Dendritic cell treated with granulocyte-macrophage colony-stimulating factor and Interleukin-4, amounts not matched to agents 40 ng/mL and 50 ng/mL, for 4 days (primary cell): ENCODE results near the gene DCTN4.
"Not testable (repeated sequence)": the region's sequence is repeated elsewhere in the genome, so short reads cannot be mapped to it uniquely, and the experiment has no call there.

Experiments
- H3K27ac Mint-ChIP-seq: one replicate; pipeline ENCODE4 v1.8.0; 2022; ENCODE audit warnings: mild to moderate bottlenecking, mixed read lengths
- H3K27me3 Mint-ChIP-seq: one replicate; pipeline ENCODE4 v1.8.0; 2022; ENCODE audit warnings: mild to moderate bottlenecking, mixed read lengths
- H3K36me3 Mint-ChIP-seq: one replicate; pipeline ENCODE4 v1.8.0; 2022; ENCODE audit warnings: low read depth, mixed read lengths
- H3K4me1 Mint-ChIP-seq: one replicate; pipeline ENCODE4 v1.8.0; 2022; ENCODE audit warnings: low read depth, mixed read lengths
- H3K4me3 Mint-ChIP-seq: one replicate; pipeline ENCODE4 v1.8.0; 2022; ENCODE audit warnings: mild to moderate bottlenecking, moderate library complexity, mixed read lengths
- H3K9me3 Mint-ChIP-seq: one replicate; pipeline ENCODE4 v1.8.0; 2022; ENCODE audit warnings: mixed read lengths
- intact Hi-C: fragments of 100-400 bp; cut with micrococcal nuclease; formaldehyde crosslinking; loops from one replicate; pipeline ENCODE4 v1.15.0; 2022

The DCTN4 gene

DNA sequence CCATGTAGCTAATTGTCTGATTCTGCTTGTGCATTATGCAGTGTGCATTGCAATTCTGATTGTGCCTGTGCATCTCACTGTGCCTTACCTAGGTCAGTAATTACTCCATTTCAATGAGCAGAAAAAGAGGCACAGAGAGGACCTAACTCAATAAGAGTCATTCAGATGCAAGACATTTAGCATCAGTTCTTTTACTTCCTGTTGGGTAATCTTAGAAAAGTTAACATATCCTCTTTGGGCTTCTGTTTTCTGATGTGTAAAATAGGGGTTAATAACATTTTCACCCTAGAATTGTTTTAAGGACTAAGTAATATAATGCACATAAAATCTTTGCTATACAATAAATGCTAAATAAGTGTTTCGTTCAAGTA is 7.0 kb upstream of the DCTN4 start:
- Mint-ChIP-seq H3K27ac (peak overlapping the region; percentile 83), H3K9me3 (no peaks in the 10 kb centered on the region), H3K4me3 (no peak overlapping the region), H3K27me3 (no peaks in the 10 kb centered on the region), H3K4me1 (peaks cover 64% of the 10 kb centered on the region), H3K36me3 (no peaks in the 10 kb centered on the region)
- intact Hi-C loops = no loop called here

GRCh38 chr5:150765011-150765798 is 6.4 kb upstream of the DCTN4 start:
- no peaks in the 10 kb centered on the region for H3K36me3 Mint-ChIP-seq
- H3K4me1 Mint-ChIP-seq = peaks cover 58% of the 10 kb centered on the region
- intact Hi-C loops = no loop called here

GRCh38 chr5:150764530-150764929 is 5.7 kb upstream of the DCTN4 start:
- peak overlapping the region; percentile 83 for H3K27ac Mint-ChIP-seq
- H3K27me3 Mint-ChIP-seq = no peaks in the 10 kb centered on the region
- H3K4me3 Mint-ChIP-seq = peak overlapping the region; percentile 13
- no peaks in the 10 kb centered on the region for H3K9me3 Mint-ChIP-seq
- intact Hi-C loops = no loop called here
- no peaks in the 10 kb centered on the region for H3K36me3 Mint-ChIP-seq
- peaks cover 58% of the 10 kb centered on the region for H3K4me1 Mint-ChIP-seq

More at GRCh38 chr5:150765011-150765798, 6.4 kb upstream of the DCTN4 start:
- peak overlapping the region; percentile 83 for H3K27ac Mint-ChIP-seq
- no peaks in the 10 kb centered on the region for H3K9me3 Mint-ChIP-seq
- peak overlapping the region; percentile 13 for H3K4me3 Mint-ChIP-seq
- H3K27me3 Mint-ChIP-seq = no peaks in the 10 kb centered on the region

DNA sequence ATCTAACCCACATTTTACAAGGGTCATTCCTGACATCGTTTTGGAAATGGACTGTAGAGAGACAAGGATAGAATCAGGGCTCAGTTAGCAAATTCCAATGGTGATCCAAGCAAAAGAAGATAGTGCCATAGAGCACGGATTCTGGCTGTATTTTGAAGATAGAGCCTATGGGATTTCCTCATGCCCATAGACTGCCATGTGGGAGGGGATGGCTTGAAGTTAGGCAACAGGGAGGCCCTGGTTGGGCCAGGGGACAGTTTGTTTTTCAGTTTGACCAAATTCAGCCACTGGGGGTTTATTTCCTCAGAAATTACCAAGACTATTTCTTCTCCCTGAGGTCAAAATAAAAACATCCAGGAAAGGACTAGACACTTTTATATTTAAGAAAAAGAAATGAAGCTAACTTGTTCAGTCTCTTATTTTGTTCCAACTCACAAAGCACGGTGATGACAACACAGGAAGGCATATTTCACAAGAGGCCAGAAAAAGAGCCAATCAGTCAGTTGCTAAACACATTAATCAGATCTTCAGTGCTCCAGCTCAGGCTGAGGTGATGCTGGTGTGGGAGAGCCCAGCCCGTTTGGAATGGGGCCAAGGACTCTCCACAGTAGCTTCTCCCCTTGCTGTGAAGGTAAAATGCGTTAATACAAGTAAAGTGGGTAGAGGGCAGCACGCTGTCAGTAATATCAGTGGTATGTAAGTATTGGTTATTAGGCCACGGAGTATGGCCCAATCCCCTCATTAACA is 4.4 kb upstream of the DCTN4 start:
- Mint-ChIP-seq H3K4me1 (peaks cover 58% of the 10 kb centered on the region), H3K27ac (peak overlapping the region; percentile 83), H3K27me3 (no peaks in the 10 kb centered on the region), H3K9me3 (no peaks in the 10 kb centered on the region), H3K4me3 (no peak overlapping the region), H3K36me3 (no peaks in the 10 kb centered on the region)
- intact Hi-C loops = no loop called here

GRCh38 chr5:150762211-150762610 is 3.4 kb upstream of the DCTN4 start:
- Mint-ChIP-seq H3K4me3 (no peak overlapping the region), H3K4me1 (peaks cover 55% of the 10 kb centered on the region), H3K27me3 (no peaks in the 10 kb centered on the region), H3K27ac (peak overlapping the region; percentile 83), H3K9me3 (no peaks in the 10 kb centered on the region), H3K36me3 (peaks cover 3% of the 10 kb centered on the region)
- intact Hi-C loops = no loop called here

- Mint-ChIP-seq H3K27me3 (no peaks in the 10 kb centered on the region), H3K27ac (no peak overlapping the region), H3K9me3 (no peaks in the 10 kb centered on the region), H3K4me1 (peaks cover 35% of the 10 kb centered on the region), H3K36me3 (peaks cover 32% of the 10 kb centered on the region), H3K4me3 (no peak overlapping the region)
- intact Hi-C loops = loop anchor here (2.0 kb wide), 1 partner anchor 20 kb away; the partner anchor contains the start of gene SMIM3
Observed at GRCh38 chr5:150759334-150759583, 442 bp upstream of the DCTN4 start.

- no peak overlapping the region for H3K27ac Mint-ChIP-seq
- peaks cover 43% of the 10 kb centered on the region for H3K36me3 Mint-ChIP-seq
- H3K4me3 Mint-ChIP-seq = no peak overlapping the region
- intact Hi-C loops = loop anchor here (2.0 kb wide), 1 partner anchor 21 kb away; the partner anchor contains the start of gene SMIM3
- H3K27me3 Mint-ChIP-seq = no peaks in the 10 kb centered on the region
- peaks cover 29% of the 10 kb centered on the region for H3K4me1 Mint-ChIP-seq
- no peaks in the 10 kb centered on the region for H3K9me3 Mint-ChIP-seq
Observed at GRCh38 chr5:150758203-150758530, 650 bp downstream of the DCTN4 start.

DNA sequence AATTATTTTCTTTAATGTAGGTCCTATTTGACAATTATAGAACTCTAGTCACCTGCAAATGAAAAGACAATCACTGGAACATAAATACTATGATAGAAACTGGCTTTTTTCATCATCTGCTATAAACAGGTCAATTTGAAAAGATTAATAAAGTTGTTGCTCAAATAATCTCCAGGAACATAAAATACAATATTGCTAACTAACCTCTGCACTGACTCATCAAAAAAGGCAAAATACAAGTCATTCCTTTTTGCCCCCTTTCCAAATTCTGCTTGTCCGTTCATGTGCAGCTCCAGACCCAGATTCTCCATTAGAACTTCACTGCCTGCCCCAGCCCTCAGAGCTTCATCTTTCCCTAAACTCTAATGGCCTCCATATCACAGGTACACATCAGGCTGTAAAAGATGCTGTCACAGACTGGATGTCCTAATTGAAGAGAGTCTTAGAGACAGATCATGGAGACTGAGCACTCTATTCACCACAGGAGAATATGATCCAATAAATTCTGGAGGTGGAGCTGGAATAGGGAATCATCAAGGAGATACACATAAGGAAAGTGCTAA is 1.6 kb downstream of the DCTN4 start:
- Mint-ChIP-seq H3K36me3 (peaks cover 52% of the 10 kb centered on the region), H3K9me3 (no peaks in the 10 kb centered on the region), H3K27ac (peak overlapping the region; percentile 45), H3K27me3 (no peaks in the 10 kb centered on the region), H3K4me1 (peaks cover 19% of the 10 kb centered on the region), H3K4me3 (peak overlapping the region; percentile 53)
- intact Hi-C loops = no loop called here

GRCh38 chr5:150753863-150754262 is 5.0 kb downstream of the DCTN4 start:
- Mint-ChIP-seq H3K9me3 (no peaks in the 10 kb centered on the region), H3K4me1 (peaks cover 24% of the 10 kb centered on the region), H3K27ac (no peak overlapping the region), H3K27me3 (no peaks in the 10 kb centered on the region), H3K4me3 (no peak overlapping the region), H3K36me3 (peaks cover 70% of the 10 kb centered on the region)
- intact Hi-C loops = loop anchor here (5.0 kb wide), 1 partner anchor 37 kb away; no protein-coding TSS in a partner anchor

DNA sequence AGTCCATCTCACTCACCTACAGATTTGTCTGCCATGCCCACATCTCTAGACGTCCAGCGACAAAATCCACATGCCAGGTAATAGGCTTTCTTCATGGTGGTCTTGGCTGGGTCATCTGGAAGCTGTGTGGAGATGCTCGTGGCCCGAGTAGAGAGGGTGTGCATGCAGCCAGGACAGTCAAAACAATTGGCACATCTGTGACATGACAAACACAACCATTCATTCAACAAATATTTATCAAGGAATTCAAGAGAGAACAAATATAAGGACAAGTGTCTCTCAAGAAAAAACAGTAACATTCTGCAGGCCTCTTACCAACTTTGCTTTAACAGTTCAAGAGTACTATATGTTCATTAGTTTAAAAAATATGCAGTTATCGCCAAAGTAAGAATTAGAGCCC is 5.4 kb downstream of the DCTN4 start:
- Mint-ChIP-seq H3K4me3 (no peak overlapping the region), H3K27ac (no peak overlapping the region), H3K36me3 (peaks cover 73% of the 10 kb centered on the region), H3K27me3 (no peaks in the 10 kb centered on the region), H3K9me3 (no peaks in the 10 kb centered on the region), H3K4me1 (peaks cover 24% of the 10 kb centered on the region)
- intact Hi-C loops = loop anchor here (5.0 kb wide), 1 partner anchor 36 kb away; no protein-coding TSS in a partner anchor

DNA sequence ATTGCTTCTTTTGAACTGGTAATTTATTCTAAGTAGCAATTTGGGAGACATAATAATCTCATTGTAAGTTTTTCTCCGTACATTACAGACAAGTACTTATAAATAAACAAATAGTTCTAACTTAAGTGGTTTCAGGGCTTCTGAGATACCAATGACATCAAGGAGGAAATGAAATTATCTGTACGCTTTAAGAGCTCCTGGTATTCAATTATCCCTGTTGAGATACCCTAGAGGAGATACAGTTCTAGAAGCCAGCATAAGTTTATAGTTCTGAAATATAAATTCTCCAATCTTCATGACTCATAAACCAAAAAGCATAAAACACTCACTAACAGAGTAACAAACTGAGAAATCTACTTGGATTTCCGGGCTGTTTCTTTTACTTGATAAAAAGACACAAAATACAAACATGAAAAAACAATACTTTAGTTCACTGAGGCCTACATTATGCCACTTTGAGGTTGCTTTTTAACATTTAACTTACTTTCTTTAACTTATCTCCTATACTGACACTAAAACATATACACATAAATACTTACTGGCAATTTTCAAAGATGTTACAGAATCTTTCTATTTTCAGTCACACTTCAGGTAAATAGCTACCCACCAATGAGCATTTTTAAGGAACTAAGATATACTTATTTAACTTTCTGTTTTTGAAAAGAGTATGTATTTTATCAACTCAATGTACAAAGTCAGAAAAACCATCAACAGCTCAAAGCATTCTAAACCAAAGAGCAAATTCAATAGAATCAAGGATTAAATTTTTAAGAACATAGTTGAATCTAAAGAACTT is 7.5 kb downstream of the DCTN4 start:
- H3K27me3 Mint-ChIP-seq = no peaks in the 10 kb centered on the region

GRCh38 chr5:150750469-150750868 is 8.3 kb downstream of the DCTN4 start:
- H3K4me3 Mint-ChIP-seq = no peak overlapping the region
- H3K27me3 Mint-ChIP-seq = no peaks in the 10 kb centered on the region

More for the DNA sequence above, 7.5 kb downstream of the DCTN4 start:
- Mint-ChIP-seq H3K4me3 (no peak overlapping the region), H3K4me1 (peaks cover 16% of the 10 kb centered on the region), H3K9me3 (no peaks in the 10 kb centered on the region), H3K36me3 (peaks cover 61% of the 10 kb centered on the region), H3K27ac (no peak overlapping the region)
- intact Hi-C loops = loop anchor here (5.0 kb wide), 1 partner anchor 34 kb away; no protein-coding TSS in a partner anchor

GRCh38 chr5:150743142-150743488 is 15.7 kb downstream of the DCTN4 start:
- intact Hi-C loops, H3K4me3 Mint-ChIP-seq, H3K9me3 Mint-ChIP-seq, H3K27me3 Mint-ChIP-seq, H3K27ac Mint-ChIP-seq: not testable (repeated sequence)
- Mint-ChIP-seq H3K36me3 (peaks cover 69% of the 10 kb centered on the region), H3K4me1 (peaks cover 51% of the 10 kb centered on the region)

More at GRCh38 chr5:150750469-150750868, 8.3 kb downstream of the DCTN4 start:
- no peak overlapping the region for H3K27ac Mint-ChIP-seq
- H3K4me1 Mint-ChIP-seq = peaks cover 18% of the 10 kb centered on the region
- H3K9me3 Mint-ChIP-seq = no peaks in the 10 kb centered on the region
- H3K36me3 Mint-ChIP-seq = peaks cover 55% of the 10 kb centered on the region
- intact Hi-C loops = loop anchor here (5.0 kb wide), 1 partner anchor 33 kb away; no protein-coding TSS in a partner anchor
